GM21619 (cell line): ENCODE results near the gene KCNAB3.

Experiments
- ATAC-seq: cut with Tn5 transposase; IDR thresholded peaks from one replicate; pipeline ENCODE4 v1.9.1; 2021; ENCODE audit not compliant: unreplicated experiment

The KCNAB3 gene

GRCh38 chr17:7940743-7941142, 11.1 kb upstream of the KCNAB3 start:
- no peak for ATAC-seq

- no peak for ATAC-seq
Measured at GRCh38 chr17:7940034-7940433, 10.4 kb upstream of the KCNAB3 start.

- ATAC-seq: no peak
Measured at GRCh38 chr17:7935859-7936258, 6.2 kb upstream of the KCNAB3 start.

GRCh38 chr17:7932949-7933348, 3.3 kb upstream of the KCNAB3 start:
- ATAC-seq: no peak

- no peak for ATAC-seq
Measured at GRCh38 chr17:7932483-7932891, 2.8 kb upstream of the KCNAB3 start.

GRCh38 chr17:7931709-7932482, 2.2 kb upstream of the KCNAB3 start, which contains the start of the genes CNTROB and TRAPPC1:
TSS of gene CNTROB (plus strand) at chr17:7932206. CDS start at chr17:7933080, 874 bp downstream.
TSS of gene TRAPPC1 (minus strand) at chr17:7931946. CDS start at chr17:7931829, 117 bp downstream.
- peak; percentile 85 for ATAC-seq

GRCh38 chr17:7930841-7931631, 1.4 kb upstream of the KCNAB3 start:
- ATAC-seq: no peak

GRCh38 chr17:7927596-7927995, 2.1 kb downstream of the KCNAB3 start:
- no peak for ATAC-seq

- ATAC-seq: no peak
Measured at GRCh38 chr17:7922845-7923628, 6.6 kb downstream of the KCNAB3 start.

- no peak for ATAC-seq
Measured at GRCh38 chr17:7922269-7922844, 7.3 kb downstream of the KCNAB3 start.

- ATAC-seq: no peak
Measured at GRCh38 chr17:7916808-7917207, 12.8 kb downstream of the KCNAB3 start.

GRCh38 chr17:7916385-7916682, 13.3 kb downstream of the KCNAB3 start:
- peak; percentile 6 for ATAC-seq

GRCh38 chr17:7915611-7916384, 13.9 kb downstream of the KCNAB3 start, which contains the start of gene RNF227:
TSS of gene RNF227 (minus strand) at chr17:7916289. CDS start at chr17:7916195, 94 bp downstream.
- peak; percentile 63 for ATAC-seq

GRCh38 chr17:7915179-7915610, 14.5 kb downstream of the KCNAB3 start:
- peak; percentile 6 for ATAC-seq

GRCh38 chr17:7912927-7913524, 16.6 kb downstream of the KCNAB3 start:
- ATAC-seq: no peak

GRCh38 chr17:7911116-7911515, 18.5 kb downstream of the KCNAB3 start:
- no peak for ATAC-seq

- ATAC-seq: no peak
Measured at GRCh38 chr17:7910711-7911110, 18.9 kb downstream of the KCNAB3 start.

- ATAC-seq: no peak
Measured at GRCh38 chr17:7910281-7910680, 19.4 kb downstream of the KCNAB3 start.

GRCh38 chr17:7909089-7909488, 20.6 kb downstream of the KCNAB3 start:
- ATAC-seq: no peak
